SU-DHL-6 (cell line): ENCODE results near the gene AGBL3.

Experiments
- EZH2phosphoT487 ChIP-seq: fragments of 200-600 bp; sonication (generic), shearing (Covaris generic); conservative IDR thresholded peaks from 2 replicates; pipeline ENCODE4 v1.6.1; 2018; ENCODE audit warnings: mild to moderate bottlenecking, antibody characterized with exemption, low read length, moderate library complexity, mixed read lengths
- TF ChIP-seq, protein P1 (sequence below): fragments of 200-600 bp; sonication (generic); IDR thresholded peaks from one replicate; pipeline ENCODE4 v1.5.1; 2017; ENCODE audit warnings: antibody characterized with exemption, mild to moderate bottlenecking, low read length, moderate library complexity; ENCODE audit not compliant: insufficient read depth, poor library complexity, severe bottlenecking

DNA sequence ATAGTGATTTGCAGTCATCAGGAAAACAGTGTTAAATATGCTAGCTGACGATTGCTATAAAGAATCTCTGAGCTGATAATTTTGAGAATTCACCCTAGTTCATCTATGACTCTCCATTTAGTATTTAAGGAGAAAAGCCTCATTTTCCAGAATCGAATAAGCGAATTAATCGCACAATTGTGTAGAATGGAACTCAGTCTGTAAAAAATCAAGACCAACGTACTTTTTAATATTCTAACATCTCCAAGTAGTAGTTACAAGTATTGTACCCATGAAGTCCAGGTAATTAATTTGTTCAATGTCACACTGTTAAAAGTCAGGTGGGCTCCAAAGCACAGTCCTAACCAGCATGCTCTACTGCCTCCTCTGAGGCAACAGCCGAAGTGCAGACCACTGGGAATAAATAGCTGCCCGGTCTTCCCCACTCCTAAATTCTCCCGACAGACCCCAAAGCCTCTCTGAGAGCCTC is 380 bp upstream of the AGBL3 start:
- TF ChIP-seq, protein P1, sequence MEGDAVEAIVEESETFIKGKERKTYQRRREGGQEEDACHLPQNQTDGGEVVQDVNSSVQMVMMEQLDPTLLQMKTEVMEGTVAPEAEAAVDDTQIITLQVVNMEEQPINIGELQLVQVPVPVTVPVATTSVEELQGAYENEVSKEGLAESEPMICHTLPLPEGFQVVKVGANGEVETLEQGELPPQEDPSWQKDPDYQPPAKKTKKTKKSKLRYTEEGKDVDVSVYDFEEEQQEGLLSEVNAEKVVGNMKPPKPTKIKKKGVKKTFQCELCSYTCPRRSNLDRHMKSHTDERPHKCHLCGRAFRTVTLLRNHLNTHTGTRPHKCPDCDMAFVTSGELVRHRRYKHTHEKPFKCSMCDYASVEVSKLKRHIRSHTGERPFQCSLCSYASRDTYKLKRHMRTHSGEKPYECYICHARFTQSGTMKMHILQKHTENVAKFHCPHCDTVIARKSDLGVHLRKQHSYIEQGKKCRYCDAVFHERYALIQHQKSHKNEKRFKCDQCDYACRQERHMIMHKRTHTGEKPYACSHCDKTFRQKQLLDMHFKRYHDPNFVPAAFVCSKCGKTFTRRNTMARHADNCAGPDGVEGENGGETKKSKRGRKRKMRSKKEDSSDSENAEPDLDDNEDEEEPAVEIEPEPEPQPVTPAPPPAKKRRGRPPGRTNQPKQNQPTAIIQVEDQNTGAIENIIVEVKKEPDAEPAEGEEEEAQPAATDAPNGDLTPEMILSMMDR, result no peak
- no peak for TF ChIP-seq EZH2phosphoT487
